Thymus (tissue), 11 donors: Measurements from ENCODE around the gene MMP20. TPM values are rescaled to one million over a fixed set of nuclear protein-coding genes. Genes with fewer than 3 reads are reported as not detected.
"Not testable (repeated sequence)": the region's sequence is repeated elsewhere in the genome, so short reads cannot be mapped to it uniquely, and the experiment has no call there.

ENCODE experiments used
- DNase-seq, 9 donors: peaks; one replicate each; pipeline ENCODE4 v3.0.0-alpha.2; 2013; ENCODE audit warnings: low spot score in 9 of 9, low read depth in 6 of 9, missing footprints in 1 of 9
- H3K27ac ChIP-seq, 2 donors: one replicate each; pipeline ENCODE4 v1.5.1; 2013; ENCODE audit warnings: control low read depth in 1 of 2, low read depth in 1 of 2, low read length in 1 of 2, mild to moderate bottlenecking in 1 of 2, moderate library complexity in 1 of 2
- H3K27me3 ChIP-seq, 2 donors: one replicate each; pipeline ENCODE4 v1.5.1; 2013; ENCODE audit warnings: low read length in 1 of 2; ENCODE audit not compliant: control insufficient read depth in 2 of 2, insufficient read depth in 1 of 2
- H3K36me3 ChIP-seq, 2 donors: one replicate each; pipeline ENCODE4 v1.5.1; 2013; ENCODE audit warnings: low read length in 1 of 2, mild to moderate bottlenecking in 1 of 2, moderate library complexity in 1 of 2; ENCODE audit not compliant: control insufficient read depth in 2 of 2, insufficient read depth in 2 of 2
- H3K4me1 ChIP-seq, 2 donors: one replicate each; pipeline ENCODE4 v1.5.1; 2013; ENCODE audit warnings: low read length in 2 of 2; ENCODE audit not compliant: control insufficient read depth in 2 of 2, insufficient read depth in 2 of 2
- H3K4me3 ChIP-seq, 2 donors: one replicate each; pipeline ENCODE4 v1.5.1; 2013; ENCODE audit warnings: low read length in 2 of 2, control low read depth in 1 of 2, mild to moderate bottlenecking in 1 of 2
- H3K9me3 ChIP-seq, 2 donors: one replicate each; pipeline ENCODE4 v1.5.1; 2013; ENCODE audit warnings: low read length in 1 of 2, mild to moderate bottlenecking in 1 of 2; ENCODE audit not compliant: control insufficient read depth in 2 of 2, insufficient read depth in 1 of 2
- WGBS: extraction: QIAGEN DNeasy Blood & Tissue Kit; methylation state at CpG from one replicate; pipeline ENCODE4 v1.1.7; 2013; 5-methylcytosine and 5-hydroxymethylcytosine counted together
- polyA plus RNA-seq: library from polyadenylated mRNA; stranded (reverse); fragments of 200-250 nt; gene quantifications from one replicate; pipeline ENCODE4 v1.2.3, GENCODE V29; 2013
- total RNA-seq: library from RNA; stranded (reverse); fragments of 120-200 nt; gene quantifications from one replicate; pipeline ENCODE4 v1.2.4, GENCODE V29; 2013
- donor health status: healthy.

MMP20 gene
- total and polyA plus RNA-seq, 2 donors = 0.14 to 0.23 TPM

GRCh38 chr11:102629908-102630307, 4.8 kb upstream of the MMP20 start:
- H3K27me3 ChIP-seq, H3K4me1 ChIP-seq, H3K4me3 ChIP-seq, DNase-seq, H3K27ac ChIP-seq, H3K9me3 ChIP-seq, H3K36me3 ChIP-seq: not testable (repeated sequence)
- 90% methylated on average over 1 of the region's 1 CpG for WGBS

GRCh38 chr11:102626676-102627075, 1.5 kb upstream of the MMP20 start:
- Histone ChIP-seq H3K9me3 (no peaks in the 10 kb centered on the region), H3K36me3 (no peaks in the 10 kb centered on the region), H3K4me3 (no peak overlapping the region), H3K27me3 (no peaks in the 10 kb centered on the region), H3K27ac (no peak overlapping the region), H3K4me1 (no peaks in the 10 kb centered on the region)
- DNase-seq = no peak
- WGBS = 87% methylated on average over 1 of the region's 1 CpG

- Histone ChIP-seq H3K4me1 (no peaks in the 10 kb centered on the region), H3K9me3 (no peaks in the 10 kb centered on the region), H3K27me3 (no peaks in the 10 kb centered on the region), H3K36me3 (no peaks in the 10 kb centered on the region), H3K4me3 (no peak overlapping the region), H3K27ac (no peak overlapping the region)
- 87% methylated on average over 8 of the region's 8 CpGs for WGBS
- DNase-seq = peak in 1 of 9 donors; percentile 10
Measured at GRCh38 chr11:102623998-102624397, 1.1 kb downstream of the MMP20 start.

- DNase-seq = no peak
- H3K9me3 ChIP-seq = no peaks in the 10 kb centered on the region
- WGBS = 93% methylated on average over 5 of the region's 5 CpGs
Measured at GRCh38 chr11:102623128-102623527, 2.0 kb downstream of the MMP20 start.

GRCh38 chr11:102622258-102622657, 2.9 kb downstream of the MMP20 start:
- H3K36me3 ChIP-seq = no peaks in the 10 kb centered on the region
- no peaks in the 10 kb centered on the region for H3K9me3 ChIP-seq
- H3K27ac ChIP-seq = no peak overlapping the region
- no peaks in the 10 kb centered on the region for H3K27me3 ChIP-seq
- no peak overlapping the region for H3K4me3 ChIP-seq
- H3K4me1 ChIP-seq = no peaks in the 10 kb centered on the region
- WGBS = 83% methylated on average over 5 of the region's 5 CpGs
- no peak for DNase-seq

More at GRCh38 chr11:102623128-102623527, 2.0 kb downstream of the MMP20 start:
- Histone ChIP-seq H3K27me3 (no peaks in the 10 kb centered on the region), H3K27ac (no peak overlapping the region), H3K36me3 (no peaks in the 10 kb centered on the region), H3K4me1 (no peaks in the 10 kb centered on the region), H3K4me3 (no peak overlapping the region)

- Histone ChIP-seq H3K9me3 (no peaks in the 10 kb centered on the region), H3K27me3 (no peaks in the 10 kb centered on the region), H3K36me3 (no peaks in the 10 kb centered on the region), H3K4me1 (no peaks in the 10 kb centered on the region), H3K27ac (no peak overlapping the region), H3K4me3 (no peak overlapping the region)
- WGBS = 97% methylated on average over 12 of the region's 12 CpGs
- no peak for DNase-seq
Measured at GRCh38 chr11:102620818-102621561, 4.1 kb downstream of the MMP20 start.

GRCh38 chr11:102620179-102620578, 5.0 kb downstream of the MMP20 start:
- H3K36me3 ChIP-seq = no peaks in the 10 kb centered on the region
- no peaks in the 10 kb centered on the region for H3K9me3 ChIP-seq
- H3K27me3 ChIP-seq = no peaks in the 10 kb centered on the region
- H3K4me3 ChIP-seq = no peak overlapping the region
- H3K27ac ChIP-seq = no peak overlapping the region
- no peaks in the 10 kb centered on the region for H3K4me1 ChIP-seq
- no peak for DNase-seq

- 93% methylated on average over 1 of the region's 1 CpG for WGBS
Measured at GRCh38 chr11:102617466-102618008, 7.6 kb downstream of the MMP20 start.

GRCh38 chr11:102615894-102616432, 9.2 kb downstream of the MMP20 start:
- Histone ChIP-seq H3K4me3 (no peak overlapping the region), H3K4me1 (no peaks in the 10 kb centered on the region), H3K27me3 (no peaks in the 10 kb centered on the region), H3K27ac (no peak overlapping the region), H3K36me3 (no peaks in the 10 kb centered on the region), H3K9me3 (no peaks in the 10 kb centered on the region)
- WGBS = 93% methylated on average over 3 of the region's 3 CpGs
- no peak for DNase-seq

More at GRCh38 chr11:102617466-102618008, 7.6 kb downstream of the MMP20 start:
- Histone ChIP-seq H3K36me3 (no peaks in the 10 kb centered on the region), H3K27me3 (no peaks in the 10 kb centered on the region), H3K27ac (no peak overlapping the region), H3K4me3 (no peak overlapping the region), H3K4me1 (no peaks in the 10 kb centered on the region), H3K9me3 (no peaks in the 10 kb centered on the region)
- DNase-seq = no peak
